GM18511 (cell line): ENCODE data around the gene KRT83.
"Not testable (repeated sequence)": the region's sequence is repeated elsewhere in the genome, so short reads cannot be mapped to it uniquely, and the experiment has no call there.

Experiments
- ATAC-seq: cut with Tn5 transposase; IDR thresholded peaks from one replicate; pipeline ENCODE4 v1.9.1; 2021; ENCODE audit warnings: mild to moderate bottlenecking, moderate library complexity; ENCODE audit not compliant: unreplicated experiment

KRT83 gene

GRCh38 chr12:52354200-52354599 lies 33.0 kb upstream of the KRT83 start:
- ATAC-seq = no peak

GRCh38 chr12:52353766-52354165 lies 32.6 kb upstream of the KRT83 start:
- no peak for ATAC-seq

GRCh38 chr12:52352951-52353350 lies 31.8 kb upstream of the KRT83 start:
- no peak for ATAC-seq

- no peak for ATAC-seq
These were observed 30.2 kb upstream of the KRT83 start for GRCh38 chr12:52351196-52352059.

GRCh38 chr12:52350786-52351185 lies 29.6 kb upstream of the KRT83 start:
- no peak for ATAC-seq

- no peak for ATAC-seq
These were observed 28.9 kb upstream of the KRT83 start for GRCh38 chr12:52350021-52350620.

- ATAC-seq = no peak
These were observed 28.0 kb upstream of the KRT83 start for GRCh38 chr12:52349196-52349595.

GRCh38 chr12:52347551-52348510 lies 26.6 kb upstream of the KRT83 start:
- no peak for ATAC-seq

- ATAC-seq = no peak
These were observed 25.8 kb upstream of the KRT83 start for GRCh38 chr12:52347016-52347415.

GRCh38 chr12:52346593-52346992 lies 25.4 kb upstream of the KRT83 start:
- ATAC-seq = peak; percentile 51

GRCh38 chr12:52345041-52345440 lies 23.8 kb upstream of the KRT83 start:
- not testable (repeated sequence) for ATAC-seq

GRCh38 chr12:52344111-52344510 lies 22.9 kb upstream of the KRT83 start:
- no peak for ATAC-seq

GRCh38 chr12:52343550-52343949 lies 22.4 kb upstream of the KRT83 start:
- no peak for ATAC-seq

GRCh38 chr12:52342781-52343490 lies 21.7 kb upstream of the KRT83 start:
- no peak for ATAC-seq

- ATAC-seq = no peak
These were observed 19.9 kb upstream of the KRT83 start for GRCh38 chr12:52341066-52341580.

- no peak for ATAC-seq
These were observed 17.2 kb upstream of the KRT83 start for GRCh38 chr12:52338241-52338960.

- no peak for ATAC-seq
These were observed 15.9 kb upstream of the KRT83 start for GRCh38 chr12:52337054-52337453.

GRCh38 chr12:52336641-52337040 lies 15.4 kb upstream of the KRT83 start:
- ATAC-seq = no peak

GRCh38 chr12:52335598-52336262 lies 14.5 kb upstream of the KRT83 start:
- no peak for ATAC-seq
